Hepatocyte (in vitro differentiated cells): ENCODE measurements around the gene LRMDA.

Experiments used
- EZH2 ChIP-seq: fragments of 200-600 bp; sonication (generic); IDR thresholded peaks from 2 replicates; pipeline ENCODE4 v1.6.1; 2016; ENCODE audit warnings: antibody characterized with exemption, mild to moderate bottlenecking, borderline replicate concordance
- EZH2phosphoT487 ChIP-seq: fragments of 200-600 bp; sonication (generic); IDR thresholded peaks from one replicate; pipeline ENCODE4 v1.6.1; 2018; ENCODE audit warnings: antibody characterized with exemption, mild to moderate bottlenecking, low read depth, moderate library complexity; ENCODE audit not compliant: unreplicated experiment, severe bottlenecking
- TF ChIP-seq, protein P1 (sequence below): fragments of 200-600 bp; sonication (generic); IDR thresholded peaks from 2 replicates; pipeline ENCODE4 v1.5.1; 2016; ENCODE audit warnings: antibody characterized with exemption, mild to moderate bottlenecking; ENCODE audit not compliant: poor library complexity

DNA sequence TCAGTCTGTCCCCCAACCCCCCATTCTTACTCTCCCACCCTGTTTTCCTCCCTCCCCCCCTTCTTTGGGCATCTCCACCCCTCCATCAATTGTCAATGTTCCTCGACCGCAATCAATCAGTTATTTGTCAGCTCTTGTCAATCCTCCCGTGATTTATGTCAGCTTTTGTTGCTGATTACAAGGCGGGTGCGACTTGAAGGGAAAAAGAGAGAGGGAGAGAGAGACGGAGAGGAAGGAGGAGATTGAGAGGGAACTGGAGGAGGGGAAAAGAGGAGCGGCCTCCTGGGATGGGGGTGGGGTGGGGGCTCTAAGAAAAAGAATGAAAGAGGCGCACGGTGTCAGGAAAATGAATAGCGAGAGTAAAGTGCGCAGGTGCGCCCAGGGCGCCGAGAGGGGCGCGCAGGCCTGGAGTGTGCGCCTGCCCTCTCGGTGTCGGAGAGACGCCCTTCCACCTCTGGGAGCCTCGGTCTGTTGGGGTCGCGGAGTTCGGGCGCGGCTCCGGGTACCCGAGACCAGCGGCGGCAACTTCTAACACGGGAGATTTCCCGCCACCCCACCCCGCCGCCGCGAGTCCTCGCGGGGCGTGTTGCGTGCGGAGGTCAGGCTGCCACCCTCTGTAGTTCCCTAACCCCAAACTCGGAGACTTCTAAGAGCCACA is 28.8 kb upstream of the LRMDA start:
- TF ChIP-seq, protein P1, sequence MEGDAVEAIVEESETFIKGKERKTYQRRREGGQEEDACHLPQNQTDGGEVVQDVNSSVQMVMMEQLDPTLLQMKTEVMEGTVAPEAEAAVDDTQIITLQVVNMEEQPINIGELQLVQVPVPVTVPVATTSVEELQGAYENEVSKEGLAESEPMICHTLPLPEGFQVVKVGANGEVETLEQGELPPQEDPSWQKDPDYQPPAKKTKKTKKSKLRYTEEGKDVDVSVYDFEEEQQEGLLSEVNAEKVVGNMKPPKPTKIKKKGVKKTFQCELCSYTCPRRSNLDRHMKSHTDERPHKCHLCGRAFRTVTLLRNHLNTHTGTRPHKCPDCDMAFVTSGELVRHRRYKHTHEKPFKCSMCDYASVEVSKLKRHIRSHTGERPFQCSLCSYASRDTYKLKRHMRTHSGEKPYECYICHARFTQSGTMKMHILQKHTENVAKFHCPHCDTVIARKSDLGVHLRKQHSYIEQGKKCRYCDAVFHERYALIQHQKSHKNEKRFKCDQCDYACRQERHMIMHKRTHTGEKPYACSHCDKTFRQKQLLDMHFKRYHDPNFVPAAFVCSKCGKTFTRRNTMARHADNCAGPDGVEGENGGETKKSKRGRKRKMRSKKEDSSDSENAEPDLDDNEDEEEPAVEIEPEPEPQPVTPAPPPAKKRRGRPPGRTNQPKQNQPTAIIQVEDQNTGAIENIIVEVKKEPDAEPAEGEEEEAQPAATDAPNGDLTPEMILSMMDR, result no peak
- TF ChIP-seq EZH2 (no peak), EZH2phosphoT487 (no peak)
